Cardiac septum (tissue), 1 donor: ENCODE results near the gene ZNF213. TPM values are rescaled to one million over a fixed set of nuclear protein-coding genes. Genes with fewer than 3 reads are reported as not detected.

Experiments used
- DNase-seq: peaks from one replicate; pipeline ENCODE4 v3.0.0-alpha.2; 2020; ENCODE audit warnings: low spot score
- intact Hi-C: fragments of 100-400 bp; cut with DNase I; formaldehyde crosslinking; loops from one replicate; pipeline ENCODE4 v1.14.0; 2022
- total RNA-seq: library from RNA; stranded (reverse); fragmentation: NEBNext Ultra II Directional; extraction: Animal tissue kit (Norgen Biotek cat#: 25700); gene quantifications from one replicate; pipeline ENCODE4 v1.2.1, GENCODE V29; 2021
- donor health status: DM: no; HTN: no; CAD: no.

The ZNF213 gene
- total RNA-seq, 1 donor from 2014 or later, result 7.5 TPM

DNA sequence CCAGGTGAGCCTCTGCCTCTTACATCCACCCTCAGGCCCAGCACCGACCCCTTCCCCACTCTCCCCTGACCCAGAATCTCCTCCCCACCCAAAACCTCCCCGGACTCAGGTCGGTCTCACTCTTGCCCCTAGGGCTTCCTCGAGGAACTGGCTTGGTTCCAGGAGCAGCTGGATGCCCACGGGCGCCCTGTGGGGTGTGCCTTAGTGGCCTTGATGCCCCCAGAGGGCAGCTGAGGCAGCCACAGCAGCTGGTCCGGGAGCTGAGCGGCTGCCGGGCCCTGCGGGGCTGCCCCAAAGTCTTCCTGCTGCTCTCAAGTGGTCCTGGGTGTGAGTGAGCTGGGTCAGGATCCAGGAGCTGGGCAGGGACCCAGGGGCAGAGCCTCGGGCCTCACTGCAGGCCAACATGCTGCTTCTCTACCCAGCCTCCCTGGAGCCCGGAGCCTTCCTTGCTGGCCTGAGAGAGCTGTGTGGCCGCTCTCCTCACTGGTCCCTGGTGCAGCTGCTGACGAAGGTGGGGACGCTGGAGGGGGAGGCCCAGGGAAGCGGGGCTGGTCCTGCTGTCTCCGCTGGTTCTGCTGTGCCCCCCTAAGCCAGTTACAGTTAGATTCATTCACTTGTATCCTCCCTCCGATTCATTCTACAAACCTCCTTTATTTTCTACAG, 9.6 kb downstream of the ZNF213 start:
- DNase-seq, result no peak
- intact Hi-C loops, result no loop called here

DNA sequence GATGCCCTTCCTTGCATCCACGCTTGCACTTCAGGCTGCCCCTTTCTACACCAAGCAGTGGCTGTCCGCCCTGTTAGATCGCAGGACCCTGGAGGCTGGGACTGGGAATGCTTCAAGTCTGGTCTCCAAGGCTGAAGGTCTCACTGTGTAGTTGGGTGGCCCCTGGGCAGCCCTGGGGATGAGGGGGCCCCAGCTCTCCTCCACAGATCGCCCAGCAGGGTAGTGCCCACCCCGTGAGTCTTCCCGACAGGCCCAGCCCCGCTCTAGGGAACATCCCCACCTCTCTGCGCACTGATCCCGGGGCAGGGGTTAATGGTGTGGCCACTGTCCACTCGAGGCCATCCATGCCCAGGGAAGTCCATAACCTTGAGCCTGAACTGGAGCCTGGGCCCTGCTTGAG, 10.3 kb downstream of the ZNF213 start:
- no peak for DNase-seq
- intact Hi-C loops, result no loop called here

DNA sequence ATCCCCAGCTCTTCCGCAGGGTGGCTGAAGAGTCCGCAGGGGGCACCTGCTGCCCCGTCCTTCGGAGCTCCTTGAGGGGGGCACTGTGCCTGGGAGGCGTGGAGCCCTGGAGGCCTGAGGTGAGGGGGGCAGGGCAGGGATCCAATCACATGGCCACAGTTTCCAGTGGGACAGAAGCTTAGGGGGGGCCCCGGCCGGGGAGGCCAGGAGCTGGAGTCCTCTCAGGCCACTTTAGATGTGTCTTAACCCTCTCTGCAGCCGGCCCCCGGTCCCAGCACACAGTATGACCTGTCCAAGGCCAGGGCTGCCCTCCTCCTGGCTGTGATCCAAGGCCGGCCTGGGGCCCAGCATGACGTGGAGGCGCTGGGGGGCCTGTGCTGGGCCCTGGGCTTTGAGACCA, 10.8 kb downstream of the ZNF213 start:
- DNase-seq, result no peak
- intact Hi-C loops, result no loop called here

DNA sequence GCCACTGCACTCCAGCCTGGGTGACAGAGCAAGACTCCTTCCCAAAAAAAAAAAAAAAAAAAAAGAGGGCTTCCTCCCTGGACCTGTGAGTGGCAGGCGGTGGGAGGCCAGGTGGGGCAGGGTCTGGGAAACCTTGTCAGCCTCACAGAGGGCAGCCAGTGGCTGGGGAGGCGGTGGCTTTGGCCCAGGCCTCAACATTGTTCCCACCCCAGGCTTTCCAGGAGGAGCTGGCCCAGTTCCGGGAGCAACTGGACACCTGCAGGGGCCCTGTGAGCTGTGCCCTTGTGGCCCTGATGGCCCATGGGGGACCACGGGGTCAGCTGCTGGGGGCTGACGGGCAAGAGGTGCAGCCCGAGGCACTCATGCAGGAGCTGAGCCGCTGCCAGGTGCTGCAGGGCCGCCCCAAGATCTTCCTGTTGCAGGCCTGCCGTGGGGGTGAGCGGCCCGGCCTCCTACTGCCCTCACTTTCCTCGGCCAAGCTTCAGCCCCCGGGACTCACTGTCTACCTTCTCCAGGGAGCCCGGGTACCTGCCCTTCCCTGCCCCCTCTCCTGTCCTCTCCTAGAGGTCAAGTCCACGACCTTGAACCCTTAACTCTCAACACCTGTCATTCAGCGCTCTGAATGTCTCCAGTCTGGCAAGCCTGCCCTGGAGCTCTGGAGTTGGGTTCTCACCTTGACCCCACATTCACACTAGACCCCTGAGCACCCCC, 12.4 kb downstream of the ZNF213 start:
- intact Hi-C loops, result no loop called here
- DNase-seq, result no peak

DNA sequence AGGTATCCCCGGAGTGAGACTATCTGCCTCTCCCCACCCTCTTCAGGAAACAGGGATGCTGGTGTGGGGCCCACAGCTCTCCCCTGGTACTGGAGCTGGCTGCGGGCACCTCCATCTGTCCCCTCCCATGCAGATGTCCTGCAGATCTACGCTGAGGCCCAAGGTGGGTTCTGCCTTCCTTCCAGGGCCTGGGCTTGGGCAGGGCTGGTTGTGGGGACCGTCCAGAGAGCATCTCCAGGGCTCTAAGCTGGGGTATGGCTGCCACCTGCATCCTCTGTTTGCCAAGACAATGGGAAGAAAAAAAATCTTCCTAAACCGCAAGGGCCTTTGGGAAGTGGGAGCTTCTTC, 12.9 kb downstream of the ZNF213 start:
- intact Hi-C loops, result loop anchor here (1.0 kb wide), 1 partner anchor 12 kb away; the partner anchor contains the start of gene ZNF213
- DNase-seq, result no peak

DNA sequence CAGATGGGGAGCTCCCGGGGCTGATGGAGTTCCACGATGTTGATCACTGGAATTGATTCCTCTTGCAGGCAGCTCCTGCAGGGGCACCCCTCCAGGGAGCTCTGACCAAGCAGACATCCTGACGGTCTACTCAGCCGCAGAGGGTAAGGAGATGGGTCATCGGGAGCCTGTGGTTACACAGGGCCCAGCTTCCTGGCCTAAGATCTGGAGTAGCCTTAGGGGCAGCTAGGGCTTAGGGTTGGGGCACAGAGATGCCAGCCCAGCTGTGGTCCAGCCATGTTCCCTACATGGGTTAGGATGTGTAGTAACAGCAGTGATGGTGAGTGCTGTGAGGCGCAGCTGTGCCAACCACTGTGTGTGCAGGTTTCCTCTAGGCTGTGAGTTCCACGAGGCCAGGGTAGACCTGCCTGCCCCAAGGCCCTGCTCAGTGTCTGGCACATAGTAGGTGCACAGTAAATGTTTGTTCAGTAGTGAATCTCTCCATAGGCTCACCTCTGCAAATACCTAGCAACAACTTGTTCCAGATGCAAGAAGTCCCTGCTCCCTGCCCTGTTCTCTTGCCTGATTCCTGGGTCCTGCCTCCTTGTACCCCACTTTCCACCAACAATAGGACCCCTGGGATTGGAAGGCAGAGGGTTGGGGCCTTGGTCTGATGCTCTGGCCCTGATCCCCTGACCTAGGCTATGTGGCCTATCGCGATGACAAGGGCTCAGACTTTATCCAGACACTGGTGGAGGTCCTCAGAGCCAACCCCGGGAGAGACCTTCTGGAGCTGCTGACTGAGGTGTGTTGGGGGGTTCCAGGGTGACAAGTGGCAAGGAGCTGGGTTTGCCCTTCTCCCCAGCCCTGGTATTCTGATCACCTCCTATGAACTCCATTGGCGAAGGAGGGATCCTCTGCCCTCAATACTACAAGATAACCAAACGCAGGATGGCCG, 13.7 kb downstream of the ZNF213 start:
- DNase-seq, result no peak
- intact Hi-C loops, result loop anchor here (1.0 kb wide), 1 partner anchor 13 kb away; the partner anchor contains the start of gene ZNF213

DNA sequence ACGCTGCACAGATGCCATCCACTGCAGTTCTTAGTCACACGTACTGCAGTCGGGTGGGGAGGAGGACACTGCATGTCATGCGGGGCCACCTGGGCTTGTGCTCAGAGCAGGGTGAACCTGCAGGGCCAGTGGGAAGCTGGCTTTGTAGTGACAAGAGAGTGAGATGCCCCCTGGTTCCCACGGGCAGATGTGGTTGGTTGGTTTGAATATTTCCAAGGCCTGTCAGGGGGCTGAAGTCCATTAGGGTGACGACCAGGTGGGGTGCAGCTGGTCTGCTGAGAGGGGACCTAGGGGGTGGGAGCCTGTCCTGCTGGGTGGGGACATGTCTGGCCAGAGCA, 14.3 kb downstream of the ZNF213 start:
- intact Hi-C loops, result no loop called here
- no peak for DNase-seq

DNA sequence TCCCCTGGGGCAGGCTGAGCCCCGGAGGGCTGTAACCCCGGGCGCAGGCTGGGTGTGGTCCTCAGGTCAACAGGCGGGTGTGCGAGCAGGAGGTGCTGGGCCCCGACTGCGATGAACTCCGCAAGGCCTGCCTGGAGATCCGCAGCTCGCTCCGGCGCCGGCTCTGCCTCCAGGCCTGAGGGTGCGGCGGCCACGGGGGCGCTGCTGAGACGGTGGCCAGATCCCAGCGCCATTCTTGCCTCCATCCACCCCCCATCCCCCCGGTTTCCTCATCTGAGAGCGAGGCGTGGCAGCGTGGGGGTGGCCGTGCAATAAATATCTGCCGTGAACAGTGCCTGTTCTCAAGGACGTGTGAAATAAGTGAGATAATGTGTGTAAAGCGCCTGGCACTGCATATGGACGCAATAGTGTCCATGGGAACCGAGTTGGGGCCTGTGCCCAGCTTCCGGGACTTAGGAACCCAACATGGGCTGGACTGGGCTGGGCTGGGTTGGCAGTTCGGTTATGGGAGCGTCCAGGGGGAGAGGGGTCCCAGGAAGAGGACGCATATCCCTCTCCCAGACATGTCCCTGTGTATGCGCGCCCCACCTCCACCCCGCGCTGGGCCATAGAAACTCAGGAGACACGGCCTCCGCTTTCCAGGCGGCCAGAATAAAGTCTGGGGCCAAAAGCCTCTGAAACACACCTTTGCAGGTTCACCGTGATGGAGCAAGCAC, 15.0 kb downstream of the ZNF213 start:
- DNase-seq, result peak; percentile 86
- intact Hi-C loops, result no loop called here

DNA sequence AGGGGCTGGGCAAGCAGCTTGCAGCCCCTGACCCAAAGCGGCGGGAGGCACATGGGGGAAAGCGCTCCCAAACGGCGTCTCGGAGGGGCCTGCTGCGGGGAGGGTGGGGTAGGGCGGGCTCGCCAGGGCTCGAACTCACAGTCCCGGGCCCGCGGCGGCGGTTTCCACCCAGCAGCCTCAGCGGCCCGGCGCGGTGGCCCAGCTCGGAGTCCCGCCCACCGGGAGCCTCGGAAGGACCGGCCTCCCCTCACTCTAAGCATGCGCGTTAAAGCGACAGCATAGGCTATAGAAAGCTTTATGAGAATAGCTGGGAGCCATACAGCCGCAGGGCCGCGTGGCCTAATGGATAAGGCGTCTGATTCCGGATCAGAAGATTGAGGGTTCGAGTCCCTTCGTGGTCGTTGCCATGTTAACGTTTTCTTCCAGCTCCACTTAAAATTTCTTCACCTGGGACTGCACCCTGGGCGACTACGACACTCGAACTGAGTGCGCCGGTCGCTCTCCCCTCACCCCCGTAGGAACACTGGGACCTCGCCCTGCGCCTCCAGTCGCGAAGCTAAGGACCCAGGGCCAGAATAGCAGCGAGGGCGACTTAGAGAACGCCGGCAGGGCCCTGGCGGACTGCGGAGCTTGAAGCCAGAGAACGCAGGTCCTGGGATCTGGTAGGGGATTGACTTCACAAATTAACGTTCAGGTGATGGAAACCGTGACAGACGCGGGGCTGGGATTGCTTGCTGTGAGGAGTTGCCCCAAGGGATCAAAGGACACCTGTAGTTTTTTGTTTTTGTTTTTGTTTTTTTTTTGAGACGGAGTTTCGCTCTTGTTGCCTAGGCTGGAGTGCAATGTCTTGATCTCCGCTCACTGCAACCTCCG, 15.8 kb downstream of the ZNF213 start:
- intact Hi-C loops, result no loop called here
- peak; percentile 94 for DNase-seq

DNA sequence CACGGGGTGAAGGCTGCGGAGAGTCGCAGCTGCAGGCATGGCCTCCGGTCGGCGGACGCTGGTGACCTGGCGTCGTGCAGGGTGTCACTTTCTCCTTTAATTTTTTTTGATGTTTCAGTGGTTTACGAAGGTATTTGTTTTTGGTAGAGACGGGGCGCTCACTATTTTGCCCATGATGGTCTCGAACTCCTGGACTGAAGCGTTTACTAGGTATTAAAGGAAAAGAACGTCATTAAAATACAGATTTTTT, 17.1 kb downstream of the ZNF213 start:
- no peak for DNase-seq
- intact Hi-C loops, result no loop called here

DNA sequence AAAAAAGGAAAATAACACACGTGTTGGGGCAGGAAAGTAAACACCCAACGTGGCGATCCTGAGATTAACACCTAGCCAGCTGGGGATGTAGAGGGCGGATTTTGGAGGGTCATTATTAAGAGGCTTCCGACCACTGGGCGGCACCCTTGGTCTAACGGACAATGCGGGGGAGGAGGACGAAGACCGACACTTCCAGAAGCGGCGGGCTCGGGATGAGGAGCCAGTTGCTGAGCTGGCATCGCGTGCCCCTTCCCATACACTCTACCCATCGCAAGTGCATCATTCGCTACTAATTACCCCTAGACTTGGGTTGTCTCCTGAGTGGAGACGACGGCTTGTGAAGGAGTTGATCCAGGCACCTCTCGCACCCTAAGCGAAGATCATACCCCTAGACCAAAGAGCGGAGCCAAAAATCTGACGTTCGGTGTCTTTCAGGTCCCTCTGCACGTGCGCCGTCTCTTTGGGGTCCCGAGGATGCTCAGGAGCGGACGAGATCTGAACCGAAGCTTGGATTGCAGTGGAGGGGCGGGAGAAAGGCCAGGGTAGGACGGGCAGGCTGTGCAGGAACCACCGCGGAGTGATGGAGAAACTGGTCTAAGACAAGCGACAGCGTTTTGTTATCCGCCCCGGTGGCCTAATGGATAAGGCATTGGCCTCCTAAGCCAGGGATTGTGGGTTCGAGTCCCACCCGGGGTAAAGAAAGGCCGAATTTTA, 17.6 kb downstream of the ZNF213 start:
- peak; percentile 89 for DNase-seq
- intact Hi-C loops, result no loop called here

DNA sequence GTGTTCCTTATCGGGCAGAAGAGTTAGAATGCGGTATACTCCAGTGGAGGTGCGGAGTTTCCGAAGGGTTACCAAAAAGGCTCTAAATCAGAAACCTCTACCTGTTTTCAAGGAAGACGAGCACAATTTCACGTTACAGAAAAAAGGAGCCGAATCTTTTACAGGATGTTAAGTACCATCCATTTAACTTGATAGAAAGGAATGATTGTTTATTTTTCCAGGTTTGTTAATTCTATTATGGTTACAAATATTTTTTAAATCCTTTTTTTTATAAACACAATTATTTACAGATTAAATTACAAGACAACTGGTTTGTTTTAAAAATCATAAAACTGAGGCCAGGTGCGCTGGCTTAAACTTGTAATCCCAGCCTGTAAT, 18.2 kb downstream of the ZNF213 start:
- no peak for DNase-seq
- intact Hi-C loops, result no loop called here

DNA sequence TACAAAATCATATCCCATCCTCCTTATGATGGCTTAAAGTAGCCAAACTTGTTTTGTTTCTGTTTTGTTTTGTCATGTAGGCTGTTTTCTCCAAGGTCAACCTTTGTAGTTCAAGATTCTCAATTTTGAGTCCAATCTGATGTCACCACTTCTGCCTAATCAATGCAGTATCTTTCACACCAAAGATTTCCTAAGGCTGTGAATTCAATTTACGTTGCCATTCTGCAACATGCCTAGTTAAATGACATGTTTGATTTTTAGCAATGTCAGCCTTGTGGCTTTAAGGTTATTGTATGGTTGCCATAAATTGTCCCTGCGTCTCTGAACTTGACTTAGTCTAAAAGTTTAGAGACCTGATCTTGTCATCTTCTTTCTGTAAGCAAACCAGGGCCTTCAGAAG, 20.4 kb downstream of the ZNF213 start:
- intact Hi-C loops, result no loop called here
- no peak for DNase-seq

DNA sequence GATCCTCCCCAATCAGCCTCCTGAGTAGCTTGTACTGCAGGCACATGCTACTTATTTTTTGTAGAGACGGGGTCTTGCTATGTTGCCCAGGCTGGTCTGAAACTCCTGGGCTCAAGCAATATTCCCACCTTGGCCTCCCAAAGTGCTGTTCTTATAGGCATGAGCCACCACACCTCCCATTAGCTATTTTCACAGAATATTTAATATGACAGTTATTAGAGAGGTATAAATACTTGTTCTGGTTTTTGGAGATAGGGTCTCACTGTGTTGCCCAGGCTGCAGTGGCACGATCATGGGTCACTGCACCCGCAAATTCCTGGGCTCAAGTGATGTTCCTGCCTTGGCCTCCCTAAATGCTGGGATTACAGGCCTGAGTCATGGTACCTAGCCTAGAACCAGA, 21.1 kb downstream of the ZNF213 start:
- no peak for DNase-seq

DNA sequence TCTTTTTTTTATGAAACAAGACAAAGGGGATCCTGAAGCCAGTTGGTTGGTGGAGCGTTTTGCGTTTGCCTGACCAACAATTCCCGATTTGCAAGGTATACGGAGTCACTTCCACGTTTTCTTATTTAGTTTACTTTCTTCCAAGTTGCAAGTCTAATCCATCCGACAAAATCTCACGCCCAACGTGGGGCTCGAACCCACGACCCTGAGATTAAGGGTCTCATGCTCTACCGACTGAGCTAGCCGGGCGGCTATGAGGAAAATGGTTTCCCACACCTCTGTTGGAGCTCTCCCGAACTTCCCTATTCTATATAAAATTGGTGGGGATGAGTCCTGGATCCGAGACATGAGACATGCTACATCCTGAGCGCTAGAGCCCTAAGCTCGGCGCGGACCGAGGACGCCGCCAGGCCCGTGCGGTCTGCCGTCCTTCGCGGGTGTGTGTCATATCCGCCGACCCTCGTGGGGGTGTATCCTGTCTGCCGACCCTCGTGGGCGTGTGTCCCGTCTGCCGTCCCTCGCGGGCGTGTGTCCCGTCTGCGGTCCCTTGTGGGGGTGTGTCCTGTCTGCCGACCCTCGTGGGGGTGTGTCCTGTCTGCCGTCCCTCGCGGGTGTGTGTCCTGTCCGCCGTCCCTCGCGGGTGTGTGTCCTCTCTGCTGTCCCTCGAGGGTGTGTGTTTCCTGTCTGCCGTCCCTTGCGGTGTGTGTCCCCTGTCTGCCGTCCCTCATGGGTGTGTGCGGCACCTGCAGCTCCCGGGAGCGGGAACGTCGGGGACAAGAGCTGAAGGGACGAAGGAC, 22.6 kb downstream of the ZNF213 start:
- DNase-seq, result no peak
- intact Hi-C loops, result no loop called here

More for the DNA sequence above, 21.1 kb downstream of the ZNF213 start:
- intact Hi-C loops, result no loop called here

DNA sequence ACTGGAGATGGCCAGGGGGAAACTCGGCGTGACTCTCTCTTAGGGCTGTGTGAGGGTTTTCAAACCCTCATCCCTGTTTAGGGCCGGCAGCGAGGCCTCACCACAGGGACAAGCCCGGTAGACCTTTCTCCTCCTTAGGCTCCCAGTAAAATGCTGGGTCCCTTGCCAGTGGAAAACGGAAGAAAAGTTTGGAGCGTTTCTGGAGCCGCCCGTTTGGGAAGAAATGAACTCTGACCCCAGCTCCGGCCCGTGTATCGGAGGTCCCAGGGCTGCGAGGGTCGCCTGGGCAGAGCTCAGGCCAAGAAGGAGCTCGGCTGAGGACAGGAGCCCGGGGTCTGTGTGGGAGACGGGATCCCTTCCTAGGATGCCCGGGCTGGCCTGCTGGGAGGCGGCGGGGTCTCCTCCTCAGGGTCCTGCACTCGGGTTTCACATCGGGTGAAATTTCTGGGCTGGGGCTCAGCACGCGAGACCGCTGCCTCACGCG, 23.2 kb downstream of the ZNF213 start:
- no peak for DNase-seq
- intact Hi-C loops, result no loop called here

DNA sequence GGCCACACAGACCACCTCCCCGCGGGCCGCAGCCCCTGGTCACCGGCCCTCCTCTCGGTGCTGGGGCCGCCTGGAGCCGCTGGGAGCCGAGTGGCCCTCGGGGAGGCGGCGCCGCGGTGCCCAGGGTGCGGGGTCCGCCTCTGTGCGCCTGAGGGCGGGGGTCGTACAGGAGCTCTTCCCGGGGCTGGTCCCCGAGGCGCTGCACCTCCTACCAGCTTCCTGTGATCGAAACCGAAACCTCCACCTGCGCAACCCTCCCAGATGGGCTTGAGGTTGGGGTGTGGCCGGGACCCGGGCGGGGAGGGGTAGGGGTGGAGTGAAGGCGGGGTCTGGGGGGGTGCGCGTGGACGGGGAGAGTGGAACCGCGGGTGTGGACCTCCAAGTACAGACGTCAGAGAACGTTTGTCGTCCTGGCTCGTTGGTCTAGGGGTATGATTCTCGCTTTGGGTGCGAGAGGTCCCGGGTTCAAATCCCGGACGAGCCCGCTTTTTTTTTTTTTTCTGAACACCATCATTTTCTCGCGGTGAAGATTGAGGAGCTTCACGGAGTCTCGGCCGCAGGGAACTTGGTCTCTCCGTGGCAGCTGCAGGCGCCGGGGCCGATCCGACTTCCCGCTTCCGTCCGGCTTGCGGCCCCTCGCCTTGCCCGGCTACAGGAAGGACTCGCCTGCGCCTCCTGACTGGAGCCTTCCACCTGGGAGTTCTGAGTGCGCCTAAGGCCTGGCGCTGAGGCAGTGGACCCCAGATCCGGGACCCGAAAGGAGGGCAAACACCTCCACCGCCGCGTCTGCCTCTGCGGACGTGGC, 23.9 kb downstream of the ZNF213 start:
- intact Hi-C loops, result no loop called here
- DNase-seq, result peak; percentile 91
